ENCODE data around the gene HIP1R. TPM values are rescaled to one million over a fixed set of nuclear protein-coding genes. Genes with fewer than 3 reads are reported as not detected.

HIP1R gene
- total and polyA plus RNA-seq, 2 experiments from 2014 or later, result 8.0 to 22.1 TPM

DNA sequence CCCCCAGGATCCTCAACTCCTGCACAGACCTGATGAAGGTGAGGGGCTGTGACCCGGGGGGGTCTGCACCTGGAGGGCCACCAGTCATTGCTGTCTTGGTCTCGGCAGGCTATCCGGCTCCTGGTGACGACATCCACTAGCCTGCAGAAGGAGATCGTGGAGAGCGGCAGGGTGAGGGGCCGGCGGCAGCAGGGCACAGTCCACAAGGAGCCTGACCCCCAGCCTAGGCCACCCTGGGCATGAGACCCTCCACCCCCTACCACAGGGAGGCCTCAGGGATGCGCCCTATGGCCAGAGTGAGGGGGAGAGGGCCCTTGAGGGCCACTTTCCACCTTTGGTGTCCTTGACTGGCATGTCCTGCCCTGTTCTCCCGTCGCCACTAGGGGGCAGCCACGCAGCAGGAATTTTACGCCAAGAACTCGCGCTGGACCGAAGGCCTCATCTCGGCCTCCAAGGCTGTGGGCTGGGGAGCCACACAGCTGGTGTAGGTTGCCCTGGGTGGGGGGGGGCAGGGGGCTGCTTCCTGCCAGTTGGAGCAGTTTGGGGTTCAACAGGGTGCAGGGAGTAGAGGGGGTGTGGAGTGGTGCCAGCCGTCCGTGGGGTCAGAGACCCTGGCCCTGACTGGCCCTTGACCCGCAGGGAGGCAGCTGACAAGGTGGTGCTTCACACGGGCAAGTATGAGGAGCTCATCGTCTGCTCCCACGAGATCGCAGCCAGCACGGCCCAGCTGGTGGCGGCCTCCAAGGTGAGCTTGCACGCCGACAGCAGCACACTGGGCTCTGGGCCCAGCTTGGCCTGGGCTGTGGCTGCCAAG lies 25.0 kb downstream of the HIP1R start:
- Histone ChIP-seq H4K20me1 (replicated peaks; ENCODE audit: insufficient read depth) (peaks cover 6% of the 10 kb centered on the region; the same call in 1 of the 2 replicates), H3K79me2 (replicated peaks; ENCODE audit: insufficient read depth) (no peaks in the 10 kb centered on the region), H3K27ac (ENCODE audit: low read depth) (no peak overlapping the region), H3F3A (replicated peaks; ENCODE audit: low read depth) (no peaks in the 10 kb centered on the region), H3K9me2 (ENCODE audit: insufficient read depth) (no peaks in the 10 kb centered on the region), H3K4me3 (no peak overlapping the region), H3K27me3 (ENCODE audit: insufficient read depth) (no peaks in the 10 kb centered on the region), H2AFZ (no peak overlapping the region), H3K36me3 (ENCODE audit: insufficient read depth) (no peaks in the 10 kb centered on the region), H3K4me2 (no peak overlapping the region), H3K4me1 (ENCODE audit: insufficient read depth) (no peaks in the 10 kb centered on the region)
- Mint-ChIP-seq H3K27ac (no peak overlapping the region), H3K4me1 (no peaks in the 10 kb centered on the region; the same call in 2 of the 3 replicates), H3K9me3 (no peaks in the 10 kb centered on the region), H3K4me3 (no peak overlapping the region), H3K36me3 (ENCODE audit: low read depth) (no peaks in the 10 kb centered on the region; the same call in 2 of the 3 replicates), H3K27me3 (ENCODE audit: insufficient read depth, low read depth, poor library complexity) (peaks cover 9% of the 10 kb centered on the region)
- DNase-seq (ENCODE audit: low spot score) (peak; percentile 84), ATAC-seq (peak; percentile 83)
- TF ChIP-seq ZNF331 (CRISPR knock-in tag; IDR thresholded peaks at IDR 0.05; ENCODE audit: low read depth) (no peak), CTCF (conservative IDR thresholded peaks at IDR 0.05; ENCODE audit: low read depth in 2 of 2) (peak; percentile 83 to 95), JUNB (IDR thresholded peaks at IDR 0.05; ENCODE audit: unreplicated experiment) (no peak), STAT1 (IDR thresholded peaks at IDR 0.05; ENCODE audit: unreplicated experiment) (no peak)
- TF ChIP-seq, protein P1, sequence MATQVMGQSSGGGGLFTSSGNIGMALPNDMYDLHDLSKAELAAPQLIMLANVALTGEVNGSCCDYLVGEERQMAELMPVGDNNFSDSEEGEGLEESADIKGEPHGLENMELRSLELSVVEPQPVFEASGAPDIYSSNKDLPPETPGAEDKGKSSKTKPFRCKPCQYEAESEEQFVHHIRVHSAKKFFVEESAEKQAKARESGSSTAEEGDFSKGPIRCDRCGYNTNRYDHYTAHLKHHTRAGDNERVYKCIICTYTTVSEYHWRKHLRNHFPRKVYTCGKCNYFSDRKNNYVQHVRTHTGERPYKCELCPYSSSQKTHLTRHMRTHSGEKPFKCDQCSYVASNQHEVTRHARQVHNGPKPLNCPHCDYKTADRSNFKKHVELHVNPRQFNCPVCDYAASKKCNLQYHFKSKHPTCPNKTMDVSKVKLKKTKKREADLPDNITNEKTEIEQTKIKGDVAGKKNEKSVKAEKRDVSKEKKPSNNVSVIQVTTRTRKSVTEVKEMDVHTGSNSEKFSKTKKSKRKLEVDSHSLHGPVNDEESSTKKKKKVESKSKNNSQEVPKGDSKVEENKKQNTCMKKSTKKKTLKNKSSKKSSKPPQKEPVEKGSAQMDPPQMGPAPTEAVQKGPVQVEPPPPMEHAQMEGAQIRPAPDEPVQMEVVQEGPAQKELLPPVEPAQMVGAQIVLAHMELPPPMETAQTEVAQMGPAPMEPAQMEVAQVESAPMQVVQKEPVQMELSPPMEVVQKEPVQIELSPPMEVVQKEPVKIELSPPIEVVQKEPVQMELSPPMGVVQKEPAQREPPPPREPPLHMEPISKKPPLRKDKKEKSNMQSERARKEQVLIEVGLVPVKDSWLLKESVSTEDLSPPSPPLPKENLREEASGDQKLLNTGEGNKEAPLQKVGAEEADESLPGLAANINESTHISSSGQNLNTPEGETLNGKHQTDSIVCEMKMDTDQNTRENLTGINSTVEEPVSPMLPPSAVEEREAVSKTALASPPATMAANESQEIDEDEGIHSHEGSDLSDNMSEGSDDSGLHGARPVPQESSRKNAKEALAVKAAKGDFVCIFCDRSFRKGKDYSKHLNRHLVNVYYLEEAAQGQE (IDR thresholded peaks at IDR 0.05; ENCODE audit: unreplicated experiment), result no peak

DNA sequence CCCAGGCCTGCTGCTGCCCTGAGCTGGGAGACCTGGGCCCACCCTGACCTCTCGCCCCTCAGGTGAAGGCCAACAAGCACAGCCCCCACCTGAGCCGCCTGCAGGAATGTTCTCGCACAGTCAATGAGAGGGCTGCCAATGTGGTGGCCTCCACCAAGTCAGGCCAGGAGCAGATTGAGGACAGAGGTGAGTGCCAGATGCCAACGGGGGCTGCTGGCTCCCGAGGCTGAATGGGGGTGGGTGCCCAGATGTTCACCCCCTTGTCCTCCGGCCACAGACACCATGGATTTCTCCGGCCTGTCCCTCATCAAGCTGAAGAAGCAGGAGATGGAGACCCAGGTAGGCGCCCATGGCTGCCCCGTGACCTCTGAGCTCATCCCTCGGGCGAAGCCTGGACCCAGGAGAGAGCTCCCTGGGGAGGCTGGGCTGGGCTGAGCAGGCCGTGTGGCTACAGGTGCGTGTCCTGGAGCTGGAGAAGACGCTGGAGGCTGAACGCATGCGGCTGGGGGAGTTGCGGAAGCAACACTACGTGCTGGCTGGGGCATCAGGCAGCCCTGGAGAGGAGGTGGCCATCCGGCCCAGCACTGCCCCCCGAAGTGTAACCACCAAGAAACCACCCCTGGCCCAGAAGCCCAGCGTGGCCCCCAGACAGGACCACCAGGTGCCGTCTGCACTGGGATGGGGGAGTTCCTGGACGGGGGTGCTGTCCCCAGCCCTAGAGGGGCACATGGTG lies 25.8 kb downstream of the HIP1R start:
- Mint-ChIP-seq H3K36me3 (ENCODE audit: low read depth) (no peaks in the 10 kb centered on the region; the same call in 2 of the 3 replicates), H3K4me1 (no peaks in the 10 kb centered on the region; the same call in 2 of the 3 replicates), H3K4me3 (no peak overlapping the region), H3K27me3 (ENCODE audit: insufficient read depth, low read depth, poor library complexity) (peaks cover 8% of the 10 kb centered on the region), H3K9me3 (no peaks in the 10 kb centered on the region), H3K27ac (no peak overlapping the region)
- ATAC-seq (no peak), DNase-seq (ENCODE audit: low spot score) (no peak)
- no peak for TF ChIP-seq EZH2 (IDR thresholded peaks at IDR 0.05; ENCODE audit: low read depth, unreplicated experiment)
- TF ChIP-seq ZNF114 (CRISPR knock-in tag; IDR thresholded peaks at IDR 0.05), result no peak
- no peak for TF ChIP-seq NANOG (IDR thresholded peaks at IDR 0.05; ENCODE audit: borderline replicate concordance)
- H3K36me3 ChIP-seq (ENCODE audit: insufficient read depth), result no peaks in the 10 kb centered on the region
- H2AFZ ChIP-seq, result no peak overlapping the region
- H3K4me3 ChIP-seq, result no peak overlapping the region
- no peak overlapping the region for H3K4me2 ChIP-seq
- no peaks in the 10 kb centered on the region for H3K9me2 ChIP-seq (ENCODE audit: insufficient read depth)
- no peaks in the 10 kb centered on the region for H3K4me1 ChIP-seq (ENCODE audit: insufficient read depth)
- no peaks in the 10 kb centered on the region for H3K27me3 ChIP-seq (ENCODE audit: insufficient read depth)
- H3K27ac ChIP-seq (ENCODE audit: low read depth), result no peak overlapping the region
- H3F3A ChIP-seq (replicated peaks; ENCODE audit: low read depth), result no peaks in the 10 kb centered on the region
- H3K79me2 ChIP-seq (replicated peaks; ENCODE audit: insufficient read depth), result no peaks in the 10 kb centered on the region
- peaks cover 6% of the 10 kb centered on the region; the same call in 1 of the 2 replicates for H4K20me1 ChIP-seq (replicated peaks; ENCODE audit: insufficient read depth)

Data from GM23338 (cell line).